ENCODE results near the gene NKD1.

DNA sequence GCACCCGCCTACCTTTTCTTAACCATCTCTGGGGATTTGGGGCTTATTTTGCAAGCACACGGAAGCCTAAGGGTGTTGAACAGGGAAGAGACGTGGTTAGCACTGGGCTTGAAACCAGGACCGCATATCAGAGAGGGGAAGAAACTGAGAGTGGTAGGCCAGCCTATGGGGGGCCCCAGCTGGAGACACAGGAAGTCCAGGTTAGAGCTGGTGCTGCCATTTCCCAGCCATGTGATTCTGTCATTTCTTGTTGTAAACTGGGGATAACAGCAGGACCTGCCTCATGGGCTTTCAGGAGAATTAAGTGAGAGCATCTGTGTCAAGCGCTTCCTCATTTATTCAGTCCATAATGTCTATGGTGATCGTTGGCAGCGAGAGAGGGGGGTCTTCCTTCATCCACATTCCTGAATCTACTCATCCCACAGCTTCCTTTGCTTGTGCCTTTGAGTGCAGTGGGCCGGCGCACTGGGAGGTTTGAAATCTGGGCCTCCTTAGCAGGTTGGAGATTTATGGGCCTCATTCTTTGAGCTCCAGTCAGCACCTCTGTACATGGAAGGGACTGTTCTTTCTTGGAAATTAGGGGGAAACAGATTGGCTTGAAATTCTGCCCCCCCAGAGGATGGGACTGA is 20.1 kb downstream of the NKD1 start:
- no peak for TF ChIP-seq CTCF (IDR thresholded peaks at IDR 0.05; ENCODE audit: control extremely low read depth in 1 of 3, insufficient read depth in 1 of 3, low read depth in 1 of 3, low read length in 3 of 3)
- no peak for TF ChIP-seq TAF1 (IDR thresholded peaks at IDR 0.05; ENCODE audit: low read depth, low read length)
- no peak for TF ChIP-seq GABPA (IDR thresholded peaks at IDR 0.05; ENCODE audit: borderline replicate concordance, insufficient read depth, low read length)
- no peak for TF ChIP-seq POLR2A (IDR thresholded peaks at IDR 0.05; ENCODE audit: control extremely low read depth in 1 of 2, low read depth in 2 of 2, low read length in 2 of 2)
- no peak for TF ChIP-seq CEBPB (IDR thresholded peaks at IDR 0.05; ENCODE audit: low read depth, low read length)
- no peak for TF ChIP-seq BRCA1 (IDR thresholded peaks at IDR 0.05; ENCODE audit: low read depth, low read length)
- TF ChIP-seq KDM5A (IDR thresholded peaks at IDR 0.05; ENCODE audit: low read length), result no peak
- TF ChIP-seq EP300 (IDR thresholded peaks at IDR 0.05; ENCODE audit: borderline replicate concordance in 1 of 2, low read depth in 2 of 2, low read length in 2 of 2), result no peak
- TF ChIP-seq ATF2 (IDR thresholded peaks at IDR 0.05; ENCODE audit: low read length), result no peak
- TF ChIP-seq EGR1 (IDR thresholded peaks at IDR 0.05; ENCODE audit: borderline replicate concordance, low read depth, low read length), result no peak
- no peak for TF ChIP-seq CHD1 (IDR thresholded peaks at IDR 0.05; ENCODE audit: low read depth, low read length)
- no peak for TF ChIP-seq POLR2AphosphoS5 (IDR thresholded peaks at IDR 0.05; ENCODE audit: low read depth, low read length)

Data from H1 (cell line).